ENCODE measurements around the gene RNF223.
"Not testable (repeated sequence)": the region's sequence is repeated elsewhere in the genome, so short reads cannot be mapped to it uniquely, and the experiment has no call there.

The RNF223 gene

GRCh38 chr1:1058088-1058905 lies 15.8 kb downstream of the RNF223 start:
- DNase-seq = no peak

- not testable (repeated sequence) for DNase-seq
Observed at GRCh38 chr1:1057769-1058087, 16.4 kb downstream of the RNF223 start.

GRCh38 chr1:1055841-1056736 lies 18.0 kb downstream of the RNF223 start:
- no peak for DNase-seq

- no peak for DNase-seq
Observed at GRCh38 chr1:1054971-1055370, 19.1 kb downstream of the RNF223 start.

GRCh38 chr1:1054099-1054700 lies 19.9 kb downstream of the RNF223 start:
- DNase-seq = no peak

GRCh38 chr1:1053682-1054081 lies 20.4 kb downstream of the RNF223 start:
- DNase-seq = no peak

GRCh38 chr1:1053022-1053421 lies 21.1 kb downstream of the RNF223 start:
- no peak for DNase-seq

- DNase-seq = no peak
Observed at GRCh38 chr1:1052003-1052840, 21.9 kb downstream of the RNF223 start.

GRCh38 chr1:1051127-1051810 lies 22.8 kb downstream of the RNF223 start:
- no peak for DNase-seq

GRCh38 chr1:1050577-1051052 lies 23.5 kb downstream of the RNF223 start:
- no peak for DNase-seq

- DNase-seq = no peak
Observed at GRCh38 chr1:1049318-1050165, 24.6 kb downstream of the RNF223 start.

GRCh38 chr1:1048765-1049164 lies 25.3 kb downstream of the RNF223 start:
- no peak for DNase-seq

GRCh38 chr1:1047963-1048362 lies 26.1 kb downstream of the RNF223 start:
- no peak for DNase-seq

GRCh38 chr1:1047407-1047806 lies 26.7 kb downstream of the RNF223 start:
- no peak for DNase-seq

GRCh38 chr1:1046767-1047166 lies 27.3 kb downstream of the RNF223 start:
- no peak for DNase-seq

- DNase-seq = no peak
Observed at GRCh38 chr1:1046243-1046642, 27.9 kb downstream of the RNF223 start.

GRCh38 chr1:1045129-1045528 lies 29.0 kb downstream of the RNF223 start:
- DNase-seq = no peak

GRCh38 chr1:1044455-1045078 lies 29.5 kb downstream of the RNF223 start:
- no peak for DNase-seq

GRCh38 chr1:1043921-1044320 lies 30.2 kb downstream of the RNF223 start:
- DNase-seq = no peak

GRCh38 chr1:1043411-1043810 lies 30.7 kb downstream of the RNF223 start:
- DNase-seq = no peak

- DNase-seq = no peak
Observed at GRCh38 chr1:1042835-1043234, 31.3 kb downstream of the RNF223 start.
